C1 segment of cervical spinal cord (tissue), 14 donors: ENCODE measurements around the gene KIZ.

Source experiments
- DNase-seq, 14 donors: peaks; one replicate each; lab custom pipeline; 2025; lab: John Stamatoyannopoulos, UW

Gene KIZ

DNA sequence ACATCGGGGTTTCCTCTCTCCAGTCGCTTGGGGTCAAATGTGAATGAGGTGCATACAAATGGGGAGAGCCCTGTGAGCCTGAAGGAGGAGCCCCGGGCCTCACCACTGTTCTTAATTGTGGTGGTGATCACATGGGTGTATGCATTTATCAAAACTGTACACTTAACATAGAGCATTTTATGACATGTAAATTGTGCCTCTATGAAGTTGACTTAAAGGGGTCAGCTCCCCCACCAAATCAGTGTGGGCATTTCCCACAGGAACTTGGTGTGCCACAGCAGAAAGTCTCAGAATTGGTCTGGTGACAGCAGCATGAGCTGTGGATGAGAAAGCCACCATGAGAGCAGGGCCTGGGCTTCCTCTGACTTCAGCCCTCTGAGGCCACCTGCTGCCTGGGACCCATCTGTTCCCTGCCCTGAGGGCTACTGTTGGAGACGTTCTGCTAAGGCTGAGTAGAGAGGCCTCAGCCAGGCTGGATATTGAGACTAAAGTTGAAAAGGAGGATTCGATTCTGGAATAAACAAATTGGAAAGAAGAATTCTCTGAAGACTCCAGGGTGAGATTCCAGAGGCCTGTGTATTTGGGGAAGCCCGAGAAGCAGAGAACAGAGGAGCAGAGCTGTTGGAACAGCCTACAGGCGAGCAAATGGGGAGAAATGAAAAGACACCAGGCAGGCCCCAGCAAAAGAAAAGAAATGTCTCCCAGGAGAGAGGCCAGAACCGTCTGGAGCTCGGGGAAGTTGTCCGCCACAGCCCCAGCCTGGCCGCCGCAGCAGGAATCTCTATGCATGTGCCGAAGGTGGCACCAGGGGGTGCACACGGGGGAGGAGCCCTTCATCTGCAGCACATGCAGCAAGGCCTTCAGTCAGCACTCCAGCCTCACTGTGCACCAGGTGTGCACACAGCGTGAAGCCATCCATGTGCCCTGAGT, 139.6 kb downstream of the KIZ start:
- DNase-seq: peak in 1 of 14 donors; percentile 40

DNA sequence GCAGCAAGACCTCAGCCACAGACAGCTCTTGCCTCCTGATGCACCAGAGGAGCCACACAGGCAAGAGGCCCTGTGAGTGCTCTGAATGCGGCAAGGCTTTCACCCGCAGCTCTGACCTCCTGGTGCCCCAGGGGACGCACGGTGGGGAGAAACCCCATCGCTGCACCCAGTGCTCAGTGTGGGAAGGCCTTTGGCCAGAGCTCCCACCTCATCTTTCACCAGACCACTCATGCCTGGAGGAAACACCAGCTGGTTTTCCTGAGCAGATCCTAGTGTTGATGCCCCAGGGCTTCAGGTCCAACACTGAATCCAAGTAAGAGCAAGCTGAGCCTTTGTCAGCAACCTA, 140.3 kb downstream of the KIZ start:
- DNase-seq: no peak

GRCh38 chr20:21269772-21270171, 143.9 kb downstream of the KIZ start:
- DNase-seq: no peak

DNA sequence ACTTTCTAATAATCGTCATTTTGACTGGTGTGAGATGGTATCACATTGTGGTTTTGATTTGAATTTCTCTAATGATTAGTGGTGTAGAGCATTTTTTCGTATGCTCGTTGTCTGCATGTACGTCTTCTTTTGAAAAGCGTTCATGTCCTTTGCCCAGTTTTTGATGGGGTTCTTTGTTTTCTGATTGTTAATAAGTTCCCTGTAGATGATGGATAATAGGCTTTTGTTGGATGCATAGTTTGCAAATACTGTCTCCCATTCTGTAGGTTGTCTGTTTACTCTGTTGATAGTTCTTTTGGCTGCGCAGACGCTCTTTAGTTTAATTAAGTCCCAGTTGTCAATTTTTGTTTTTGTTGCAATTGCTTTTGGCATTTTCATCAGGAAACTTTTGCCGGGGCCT, 144.9 kb downstream of the KIZ start:
- DNase-seq: no peak

- no peak for DNase-seq
Measured at GRCh38 chr20:21272279-21272678, 146.4 kb downstream of the KIZ start.

DNA sequence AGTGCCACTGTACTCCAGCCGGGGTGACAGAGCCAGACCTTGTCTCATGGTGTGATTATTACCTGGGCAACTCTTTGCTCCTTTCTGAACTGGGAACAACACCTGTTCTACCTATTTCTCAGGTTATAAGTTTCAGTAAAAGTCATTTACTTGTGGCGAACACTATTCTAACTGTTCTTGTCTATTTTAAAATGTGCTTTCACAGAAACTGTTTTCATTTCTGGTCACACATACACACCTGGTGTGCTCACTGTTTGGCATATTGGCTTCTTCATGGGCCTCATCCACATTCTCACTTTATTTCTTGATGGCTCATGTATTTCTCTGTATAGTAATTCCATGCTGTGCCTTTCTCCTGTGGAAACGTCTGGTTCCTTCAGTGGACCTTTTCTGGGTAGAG, 146.8 kb downstream of the KIZ start:
- DNase-seq: no peak

- DNase-seq: no peak
Measured at GRCh38 chr20:21273755-21274386, 148.0 kb downstream of the KIZ start.

DNA sequence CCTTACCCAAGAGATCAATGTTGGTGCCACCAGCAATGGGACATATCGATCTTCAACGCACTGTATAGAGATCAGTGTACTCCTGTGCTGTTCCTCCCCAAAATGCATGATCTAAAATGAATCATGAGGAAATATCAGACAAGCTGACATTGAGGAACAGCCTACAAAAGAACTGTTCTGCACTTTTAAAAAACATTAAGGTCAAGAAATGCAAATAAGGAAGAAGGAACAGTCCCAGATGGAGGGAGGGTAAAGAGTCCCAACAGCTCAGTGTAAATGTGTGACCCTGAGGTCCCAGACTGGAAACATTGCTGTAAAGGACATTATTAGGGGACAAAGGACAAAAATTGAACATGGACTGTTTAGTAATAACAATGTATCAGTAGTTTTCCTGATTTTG, 152.9 kb downstream of the KIZ start:
- no peak for DNase-seq

DNA sequence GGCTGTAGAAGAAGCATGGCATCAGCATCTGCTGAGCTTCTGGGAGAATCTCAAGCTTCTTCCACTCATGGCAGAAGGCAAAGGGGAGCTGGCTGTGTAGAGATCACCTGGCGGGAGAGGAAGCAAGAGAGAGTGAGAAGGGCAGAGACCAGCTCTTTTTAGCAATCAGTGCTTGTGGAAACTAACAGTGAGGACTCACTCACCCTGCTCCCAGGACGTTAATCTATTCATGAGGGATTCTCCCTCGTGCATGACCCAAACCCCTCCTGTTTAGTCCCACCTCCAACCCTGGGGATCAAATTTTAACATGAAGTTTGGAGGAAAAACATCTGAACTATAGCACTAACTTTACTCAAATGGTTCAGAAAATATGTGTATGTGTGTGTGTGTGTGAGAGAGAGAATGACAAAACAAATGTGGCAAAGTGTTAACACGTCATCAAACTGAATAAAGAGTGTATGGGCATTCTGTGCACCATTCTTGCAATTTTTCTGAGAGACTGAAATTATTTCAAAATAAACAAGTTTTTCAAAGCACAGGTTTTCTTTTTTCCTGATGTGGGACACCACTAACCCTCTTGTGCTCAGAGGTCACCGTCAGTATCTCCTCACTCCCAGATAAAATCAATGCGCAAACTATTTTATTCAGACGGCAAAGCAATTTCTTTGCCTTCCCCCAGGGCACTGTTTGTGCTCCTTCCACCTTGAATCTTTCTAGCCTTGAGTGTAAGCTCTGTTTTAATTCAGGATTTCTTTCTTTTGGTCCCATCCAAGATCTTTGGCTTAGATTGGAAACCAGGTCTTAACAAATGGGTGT, 154.0 kb downstream of the KIZ start:
- DNase-seq: no peak

GRCh38 chr20:21280522-21281016, 154.7 kb downstream of the KIZ start:
- no peak for DNase-seq

DNA sequence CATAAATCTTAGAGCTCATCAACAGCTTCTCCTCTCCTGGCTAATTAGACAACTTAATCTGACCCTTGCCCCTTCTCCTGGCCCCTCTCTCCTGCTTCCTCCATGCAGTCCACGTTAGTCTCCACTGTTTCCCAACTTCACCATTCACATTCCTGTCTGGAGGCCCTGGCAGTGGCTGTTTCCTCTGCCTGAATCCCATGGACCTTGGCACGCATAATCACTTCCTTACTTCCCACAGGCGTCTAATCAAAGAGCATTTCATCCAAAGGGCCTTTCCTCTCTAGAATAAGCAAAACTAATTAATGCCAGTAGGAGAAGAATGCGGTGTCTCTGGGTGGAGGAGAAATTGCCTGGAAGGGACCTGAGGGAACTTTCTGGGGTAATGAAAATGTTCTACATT, 160.9 kb downstream of the KIZ start:
- DNase-seq: no peak

DNA sequence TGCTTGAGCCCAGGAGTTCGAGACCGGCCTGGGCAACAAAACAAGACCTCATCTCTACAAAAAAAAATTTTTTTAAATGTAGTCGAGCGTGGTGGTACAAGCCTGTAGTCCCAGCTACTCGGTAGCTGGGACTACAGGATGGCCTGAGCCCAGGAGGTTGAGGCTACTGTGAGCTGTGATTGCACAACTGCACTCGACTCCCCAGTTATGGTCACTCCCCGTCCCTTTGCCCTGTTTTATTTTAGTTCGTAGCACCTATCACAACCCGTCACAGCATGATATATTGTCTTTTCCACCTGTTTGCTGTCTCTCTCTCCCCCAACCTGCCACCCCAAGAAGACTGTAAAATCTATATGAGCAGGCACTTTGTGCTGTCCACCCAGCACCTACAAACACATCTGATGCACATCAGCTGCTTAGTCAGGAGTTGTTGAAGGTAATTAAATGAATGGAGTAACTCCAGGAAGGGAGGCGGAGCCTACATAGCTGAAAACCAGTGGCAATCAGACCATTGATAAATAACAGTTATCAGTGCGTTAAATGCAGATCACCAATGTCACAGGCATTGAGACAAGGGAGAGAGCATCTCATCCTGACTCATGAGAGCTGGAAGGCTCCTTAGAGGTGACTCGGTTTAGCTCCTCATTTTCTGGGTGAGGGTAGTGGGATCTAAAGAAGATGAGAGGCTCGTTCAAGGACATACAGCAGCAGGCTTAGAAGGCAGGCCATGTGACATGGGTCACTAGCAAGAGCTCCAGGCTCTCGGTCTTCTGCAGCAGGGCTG, 162.9 kb downstream of the KIZ start:
- DNase-seq: no peak

DNA sequence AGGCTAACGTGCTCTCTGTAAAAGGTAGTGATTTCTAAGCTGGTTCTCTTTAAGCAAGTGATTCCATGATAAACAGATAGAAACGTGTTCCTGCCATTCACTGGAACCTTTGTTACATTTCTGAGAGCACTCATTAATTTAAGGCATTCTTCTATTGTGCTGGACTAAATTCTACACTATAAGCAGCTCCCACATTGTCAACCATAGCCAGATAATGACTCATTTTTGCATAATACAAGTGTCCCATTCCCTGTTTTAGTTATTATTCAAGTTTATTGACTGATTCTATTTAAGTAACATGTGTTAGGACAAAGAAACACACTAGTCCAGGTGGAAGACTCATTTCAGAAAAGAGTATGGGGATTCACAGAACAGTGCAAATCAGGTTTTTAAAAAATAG, 163.8 kb downstream of the KIZ start:
- no peak for DNase-seq

- no peak for DNase-seq
Measured at GRCh38 chr20:21291026-21291425, 165.1 kb downstream of the KIZ start.

GRCh38 chr20:21294755-21295154, 168.9 kb downstream of the KIZ start:
- DNase-seq: no peak
